Psoas muscle (tissue), 8 donors: ENCODE results near the gene ACAA2. TPM values are rescaled to one million over a fixed set of nuclear protein-coding genes. Genes with fewer than 3 reads are reported as not detected.

Experiments
- ATAC-seq, 4 donors: fragments of 200-7000 bp; cut with Tn5 transposase; one replicate each; pipeline ENCODE4 v1.9.1; 2020; ENCODE audit warnings: moderate library complexity in 3 of 4, mild to moderate bottlenecking in 2 of 4
- DNase-seq, 2 donors: peaks; one replicate each; pipeline ENCODE4 v3.0.0-alpha.2; 2020
- H3K27ac ChIP-seq: fragments of 200-600 bp; one replicate; pipeline ENCODE4 v1.8.0; 2022
- H3K27me3 ChIP-seq, 3 donors: fragments of 200-600 bp in 1 of 3; one replicate each; pipeline versions ENCODE4 v1.6.1 to v1.8.0; 2013 to 2022; ENCODE audit warnings: low read length in 2 of 3, mild to moderate bottlenecking in 2 of 3, moderate library complexity in 1 of 3; ENCODE audit not compliant: insufficient read depth in 3 of 3
- H3K36me3 ChIP-seq, 2 donors: fragments of 200-600 bp in 1 of 2; one replicate each; pipeline versions ENCODE4 v1.6.1 to v1.8.0; 2013 to 2022; ENCODE audit warnings: low read depth in 1 of 2, mild to moderate bottlenecking in 1 of 2, moderate library complexity in 1 of 2; ENCODE audit not compliant: insufficient read depth in 1 of 2
- H3K4me1 ChIP-seq: fragments of 200-600 bp; one replicate; pipeline ENCODE4 v1.8.0; 2022
- H3K4me3 ChIP-seq: fragments of 200-600 bp; one replicate; pipeline ENCODE4 v1.8.0; 2022; ENCODE audit warnings: mild to moderate bottlenecking
- H3K9me3 ChIP-seq: fragments of 200-600 bp; one replicate; pipeline ENCODE4 v1.8.0; 2022
- WGBS, 3 donors: extraction: QIAGEN DNeasy Blood & Tissue Kit; methylation state at CpG; one replicate each; pipeline versions ENCODE4 v1.1.6 to v1.1.7; 2013; 5-methylcytosine and 5-hydroxymethylcytosine counted together
- intact Hi-C, 2 donors: fragments of 100-400 bp; cut with DNase I; formaldehyde crosslinking; loops; one replicate each; pipeline versions ENCODE4 v1.11.0 to v1.14.2; 2022
- polyA plus RNA-seq, 3 donors: library from polyadenylated mRNA; stranded (reverse); fragments of 200-250 nt; gene quantifications; one replicate each; pipeline ENCODE4 v1.2.3, GENCODE V29; 2013
- total RNA-seq, 4 donors: library from RNA; stranded (reverse); fragmentation: NEBNext Ultra II Directional in 2 of 4; extraction: Animal tissue kit (Norgen Biotek cat#: 25700) in 2 of 4; gene quantifications; one replicate each; pipeline versions ENCODE4 v1.2.1 to v1.2.4, GENCODE V29; 2021 to 2023
- TF ChIP-seq, protein P1 (sequence below): fragments of 200-600 bp; IDR thresholded peaks from one replicate; pipeline ENCODE4 v1.8.0; 2022; ENCODE audit warnings: antibody characterized with exemption
- donor health status: healthy with polysubstance abuse.
- donor health status: DM: no; HTN: no; CAD: no; lungs with moderate emphysema.
- donor health status: Bipolar disorder and iron deficiency.
- donor health status: healthy.
- donor health status: DM: yes; HTN: yes; CAD: no.
- donor health status: DM: no; HTN: no; CAD: no.
- donor health status: DM: no; HTN: no; CAD: no.
- donor health status: DM: yes; HTN: yes; CAD: no.

Gene ACAA2
- total and polyA plus RNA-seq, 7 donors = 75.5 to 158 (median 95.4) TPM

GRCh38 chr18:49769047-49769728 lies 44.1 kb downstream of the ACAA2 start:
- 80 to 92% (median 92%) methylated on average over 1 of the region's 1 CpG for WGBS, 3 donors
- no peaks in the 10 kb centered on the region for H3K27me3 ChIP-seq
- TF ChIP-seq, protein P1, sequence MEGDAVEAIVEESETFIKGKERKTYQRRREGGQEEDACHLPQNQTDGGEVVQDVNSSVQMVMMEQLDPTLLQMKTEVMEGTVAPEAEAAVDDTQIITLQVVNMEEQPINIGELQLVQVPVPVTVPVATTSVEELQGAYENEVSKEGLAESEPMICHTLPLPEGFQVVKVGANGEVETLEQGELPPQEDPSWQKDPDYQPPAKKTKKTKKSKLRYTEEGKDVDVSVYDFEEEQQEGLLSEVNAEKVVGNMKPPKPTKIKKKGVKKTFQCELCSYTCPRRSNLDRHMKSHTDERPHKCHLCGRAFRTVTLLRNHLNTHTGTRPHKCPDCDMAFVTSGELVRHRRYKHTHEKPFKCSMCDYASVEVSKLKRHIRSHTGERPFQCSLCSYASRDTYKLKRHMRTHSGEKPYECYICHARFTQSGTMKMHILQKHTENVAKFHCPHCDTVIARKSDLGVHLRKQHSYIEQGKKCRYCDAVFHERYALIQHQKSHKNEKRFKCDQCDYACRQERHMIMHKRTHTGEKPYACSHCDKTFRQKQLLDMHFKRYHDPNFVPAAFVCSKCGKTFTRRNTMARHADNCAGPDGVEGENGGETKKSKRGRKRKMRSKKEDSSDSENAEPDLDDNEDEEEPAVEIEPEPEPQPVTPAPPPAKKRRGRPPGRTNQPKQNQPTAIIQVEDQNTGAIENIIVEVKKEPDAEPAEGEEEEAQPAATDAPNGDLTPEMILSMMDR = no peak
- H3K36me3 ChIP-seq = no peaks in the 10 kb centered on the region
- DNase-seq = no peak
- no peak for ATAC-seq
- H3K4me3 ChIP-seq = no peak overlapping the region
- intact Hi-C loops = loop anchor here in 1 of 2 donors (2.0 to 10.0 kb wide), 2 partner anchors 208 to 264 kb away; no protein-coding TSS in a partner anchor
- H3K9me3 ChIP-seq = no peaks in the 10 kb centered on the region
- no peaks in the 10 kb centered on the region for H3K4me1 ChIP-seq
- no peak overlapping the region for H3K27ac ChIP-seq

GRCh38 chr18:49768051-49768391 lies 45.3 kb downstream of the ACAA2 start:
- Histone ChIP-seq H3K36me3 (no peaks in the 10 kb centered on the region), H3K27ac (no peak overlapping the region), H3K9me3 (no peaks in the 10 kb centered on the region), H3K27me3 (no peaks in the 10 kb centered on the region), H3K4me3 (no peak overlapping the region), H3K4me1 (no peaks in the 10 kb centered on the region)
- DNase-seq (peak; percentile 30 to 61), ATAC-seq (peak in 2 of 4 donors; percentile 38 to 59)
- intact Hi-C loops = loop anchor here in 1 of 2 donors (2.0 to 10.0 kb wide), 2 partner anchors 207 to 263 kb away; no protein-coding TSS in a partner anchor
- TF ChIP-seq, protein P1 = peak; percentile 48
- 25 to 31% (median 26%) methylated on average over 5 of the region's 5 CpGs for WGBS, 3 donors

GRCh38 chr18:49767111-49768050 lies 46.0 kb downstream of the ACAA2 start:
- no peaks in the 10 kb centered on the region for H3K27me3 ChIP-seq
- no peak overlapping the region for H3K27ac ChIP-seq
- no peaks in the 10 kb centered on the region for H3K9me3 ChIP-seq
- no peaks in the 10 kb centered on the region for H3K36me3 ChIP-seq
- no peak overlapping the region for H3K4me3 ChIP-seq
- intact Hi-C loops = loop anchor here in 1 of 2 donors (2.0 to 10.0 kb wide), 2 partner anchors 207 to 263 kb away; no protein-coding TSS in a partner anchor
- ATAC-seq (no peak), DNase-seq (no peak)
- TF ChIP-seq, protein P1 = no peak
- no peaks in the 10 kb centered on the region for H3K4me1 ChIP-seq
- 47 to 51% (median 50%) methylated on average over 11 of the region's 11 CpGs for WGBS, 3 donors

- H3K9me3 ChIP-seq = no peaks in the 10 kb centered on the region
- TF ChIP-seq, protein P1 = no peak
- no peak overlapping the region for H3K27ac ChIP-seq
- ATAC-seq = no peak
- DNase-seq = no peak
- H3K4me3 ChIP-seq = no peak overlapping the region
- 88 to 92% (median 89%) methylated on average over 4 of the region's 4 CpGs for WGBS, 3 donors
- H3K36me3 ChIP-seq = no peaks in the 10 kb centered on the region
- intact Hi-C loops = loop anchor here in 1 of 2 donors (10.0 kb wide), 1 partner anchor 262 kb away; no protein-coding TSS in a partner anchor
- no peaks in the 10 kb centered on the region for H3K4me1 ChIP-seq
- no peaks in the 10 kb centered on the region for H3K27me3 ChIP-seq
These were observed 46.7 kb downstream of the ACAA2 start for GRCh38 chr18:49766646-49767045.
